ENCODE data around the gene FAM167B.
"Not testable (repeated sequence)": the region's sequence is repeated elsewhere in the genome, so short reads cannot be mapped to it uniquely, and the experiment has no call there.

Gene FAM167B

DNA sequence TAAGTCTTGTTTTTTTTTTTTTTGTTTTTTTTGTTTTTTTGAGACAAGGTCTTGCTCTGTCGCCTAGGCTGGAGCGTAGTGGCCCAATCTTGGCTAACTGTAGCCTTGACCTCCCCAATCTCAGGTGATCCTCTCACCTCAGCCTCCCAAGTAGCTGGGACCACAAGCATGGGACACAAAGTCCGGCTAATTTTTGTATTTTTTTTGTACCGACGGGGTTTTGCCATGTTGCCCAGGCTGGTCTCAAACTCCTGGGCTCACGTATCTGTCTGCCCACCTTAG lies 10.1 kb downstream of the FAM167B start:
- no peak for DNase-seq (ENCODE audit: low read depth, low spot score)

DNA sequence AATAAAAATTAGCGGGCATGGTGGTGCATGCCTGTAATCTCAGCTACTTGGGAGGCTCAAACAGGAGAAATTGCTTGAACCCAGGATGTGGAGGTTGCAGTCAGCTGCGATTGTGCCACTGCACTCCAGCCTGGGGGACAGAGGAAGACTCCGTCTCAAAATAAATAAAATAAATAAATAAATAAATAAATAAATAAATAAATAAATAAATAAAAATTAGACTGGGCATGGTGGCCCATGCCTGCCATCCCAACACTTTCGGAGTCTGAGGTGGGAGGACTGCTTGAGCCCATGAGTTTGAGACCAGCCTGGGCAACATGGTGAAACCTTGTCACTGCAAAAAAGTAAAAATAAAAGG lies 16.2 kb downstream of the FAM167B start:
- DNase-seq (ENCODE audit: low read depth, low spot score), result not testable (repeated sequence)

DNA sequence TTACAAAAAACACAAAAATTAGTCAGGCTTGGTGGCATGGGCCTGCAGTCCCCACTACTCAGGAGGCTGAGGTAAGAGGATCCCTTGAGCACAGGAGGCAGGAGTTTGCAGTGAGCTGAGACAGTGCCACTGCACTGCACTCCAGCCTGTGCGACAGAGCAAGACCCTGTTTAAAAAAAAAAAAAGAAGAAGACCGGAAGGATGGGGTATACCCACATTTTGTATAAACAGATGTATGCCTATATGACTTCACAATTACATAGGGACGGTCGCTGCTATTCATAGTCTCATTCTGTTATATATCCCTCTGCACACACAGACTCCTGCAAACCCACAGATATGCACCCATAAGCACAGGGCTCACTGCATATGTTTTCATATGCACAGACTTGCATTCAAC lies 16.7 kb downstream of the FAM167B start:
- no peak for DNase-seq (ENCODE audit: low read depth, low spot score)

DNA sequence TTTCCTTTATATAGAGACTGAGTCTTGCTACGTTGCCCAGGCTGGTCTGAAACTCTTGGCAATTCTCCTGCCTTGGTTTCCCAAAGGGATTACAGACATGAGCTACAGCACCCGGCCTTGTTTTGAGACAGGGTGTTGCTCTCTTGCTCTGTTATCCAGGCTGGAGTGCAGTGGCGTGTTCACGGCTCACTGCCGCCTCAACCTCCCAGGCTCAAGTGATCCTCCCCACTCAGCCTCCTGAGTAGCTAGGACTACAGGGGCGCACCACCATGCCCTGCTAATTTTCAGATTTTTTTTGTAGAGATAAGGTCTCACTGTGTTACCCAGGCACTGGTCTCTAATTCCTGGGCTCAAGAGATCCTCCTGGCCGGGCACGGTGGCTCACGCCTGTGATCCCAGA lies 18.8 kb downstream of the FAM167B start:
- no peak for DNase-seq (ENCODE audit: low read depth, low spot score)

DNA sequence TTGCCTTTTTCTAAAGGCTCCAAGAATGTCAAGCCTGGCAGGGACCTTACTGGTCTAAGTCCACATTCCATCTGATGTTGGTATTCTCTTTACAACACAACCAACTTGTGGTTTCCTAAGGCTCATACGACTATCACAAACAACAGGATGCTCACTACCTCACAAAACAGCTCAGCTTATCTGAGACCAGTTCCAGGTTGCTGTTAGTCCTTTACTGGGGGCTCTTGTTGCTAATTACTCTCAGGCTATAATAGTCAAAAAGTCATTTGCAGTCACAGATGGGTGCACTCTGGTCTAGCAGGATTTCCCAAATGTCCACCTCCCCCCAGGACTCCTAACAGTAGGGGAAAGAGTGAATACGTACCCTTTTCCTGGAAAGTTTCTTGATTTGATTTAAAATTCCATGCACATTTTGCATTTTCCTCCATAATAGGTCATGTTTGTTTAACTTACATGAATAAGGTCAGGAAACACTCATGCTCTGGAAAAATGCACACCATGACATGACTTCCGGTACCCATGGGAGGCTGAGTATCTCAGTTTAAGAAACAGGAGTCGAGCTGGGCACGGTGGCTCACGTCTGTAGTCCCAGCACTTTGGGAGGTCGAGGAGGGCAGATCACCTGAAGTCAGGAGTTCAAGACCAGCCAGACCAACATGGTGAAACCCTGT lies 20.0 kb downstream of the FAM167B start:
- DNase-seq (ENCODE audit: low read depth, low spot score), result no peak

DNA sequence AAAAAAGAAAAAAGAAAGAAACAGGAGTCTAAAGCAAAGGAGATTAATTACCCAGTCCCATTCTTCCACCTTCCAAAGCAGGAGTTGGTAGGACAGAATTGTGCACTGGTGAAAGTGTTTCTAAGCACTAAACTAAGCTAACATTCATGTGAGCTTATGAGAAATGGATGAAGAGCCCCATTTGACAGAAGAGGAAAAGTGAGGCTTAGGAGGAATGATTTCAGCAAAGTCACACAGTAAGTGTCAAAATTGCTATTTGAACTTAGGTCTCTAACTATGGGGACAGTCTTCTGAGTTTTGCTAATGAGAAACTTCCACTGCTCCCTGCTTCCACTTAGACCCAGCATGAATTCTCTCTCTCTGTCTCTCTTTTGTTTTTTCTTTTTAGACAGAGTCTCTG lies 22.7 kb downstream of the FAM167B start:
- DNase-seq (ENCODE audit: low read depth, low spot score), result no peak

DNA sequence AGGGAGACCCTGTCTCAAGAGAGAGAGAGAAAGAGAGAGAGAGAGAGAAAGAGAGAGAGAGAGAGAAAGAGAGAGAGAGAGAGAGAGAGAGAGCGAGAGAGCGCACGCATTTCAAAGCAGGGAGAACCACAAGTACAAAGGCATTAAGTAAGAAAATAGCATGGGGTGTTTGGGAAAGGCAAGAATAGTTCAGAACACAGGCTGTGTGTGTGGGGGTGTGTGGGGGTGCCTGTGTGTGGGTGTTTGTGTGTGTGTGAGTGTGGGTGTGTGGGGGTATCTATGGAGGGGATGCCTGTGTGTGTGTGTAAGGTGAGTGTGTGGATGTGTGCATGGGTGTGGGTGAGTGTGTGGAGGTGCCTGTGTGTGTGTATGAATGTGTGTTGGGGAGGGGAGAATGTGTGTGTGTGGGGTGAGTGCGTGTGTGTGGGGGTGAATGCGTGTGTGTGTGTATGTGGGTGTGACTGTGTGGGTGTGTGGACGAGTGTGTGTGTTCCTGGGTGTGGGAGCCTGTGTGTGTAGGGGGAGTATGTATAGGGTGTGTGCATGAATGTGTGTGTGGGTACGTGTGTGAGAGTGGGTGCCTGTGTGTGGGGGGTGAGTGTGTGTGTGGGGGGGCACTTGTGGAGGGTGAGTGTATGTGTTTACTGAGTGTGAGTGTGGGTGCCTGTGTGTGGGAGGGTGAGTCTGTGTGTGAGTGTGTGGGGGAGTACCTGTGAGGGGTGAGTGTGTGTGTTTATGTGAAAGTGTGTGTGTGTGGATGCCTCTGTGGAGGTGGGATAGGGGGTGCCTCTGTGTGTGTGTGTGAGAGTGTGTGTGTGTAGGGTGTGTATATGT lies 25.8 kb downstream of the FAM167B start:
- DNase-seq (ENCODE audit: low read depth, low spot score), result no peak

DNA sequence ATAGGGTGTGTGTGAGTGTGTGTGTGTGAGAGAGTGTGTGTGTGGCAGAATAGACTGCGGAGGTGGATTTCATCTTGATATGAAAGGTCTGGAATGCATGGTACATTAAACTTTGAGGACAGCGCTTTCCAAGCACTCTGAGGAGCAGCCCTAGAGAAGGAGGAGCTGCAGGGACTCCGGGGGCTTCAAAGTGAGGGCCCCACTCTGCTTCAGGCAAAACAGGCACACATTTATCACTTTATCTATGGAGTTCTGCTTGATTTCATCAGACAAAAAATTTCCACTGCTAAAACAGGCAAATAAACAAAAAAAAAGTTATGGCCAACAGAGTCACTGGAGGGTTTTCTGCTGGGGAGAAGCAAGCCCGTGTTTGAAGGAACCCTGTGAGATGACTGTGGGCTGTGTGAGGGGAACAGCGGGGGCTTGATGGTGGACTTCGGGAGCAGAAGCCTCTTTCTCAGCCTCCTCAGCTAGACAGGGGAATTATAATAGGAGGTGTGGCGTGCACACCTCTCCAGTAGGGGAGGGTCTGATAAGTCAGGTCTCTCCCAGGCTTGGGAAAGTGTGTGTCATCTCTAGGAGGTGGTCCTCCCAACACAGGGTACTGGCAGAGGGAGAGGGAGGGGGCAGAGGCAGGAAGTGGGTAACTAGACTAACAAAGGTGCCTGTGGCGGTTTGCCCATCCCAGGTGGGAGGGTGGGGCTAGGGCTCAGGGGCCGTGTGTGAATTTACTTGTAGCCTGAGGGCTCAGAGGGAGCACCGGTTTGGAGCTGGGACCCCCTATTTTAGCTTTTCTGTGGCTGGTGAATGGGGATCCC lies 26.6 kb downstream of the FAM167B start:
- DNase-seq (ENCODE audit: low read depth, low spot score), result peak; percentile 75

DNA sequence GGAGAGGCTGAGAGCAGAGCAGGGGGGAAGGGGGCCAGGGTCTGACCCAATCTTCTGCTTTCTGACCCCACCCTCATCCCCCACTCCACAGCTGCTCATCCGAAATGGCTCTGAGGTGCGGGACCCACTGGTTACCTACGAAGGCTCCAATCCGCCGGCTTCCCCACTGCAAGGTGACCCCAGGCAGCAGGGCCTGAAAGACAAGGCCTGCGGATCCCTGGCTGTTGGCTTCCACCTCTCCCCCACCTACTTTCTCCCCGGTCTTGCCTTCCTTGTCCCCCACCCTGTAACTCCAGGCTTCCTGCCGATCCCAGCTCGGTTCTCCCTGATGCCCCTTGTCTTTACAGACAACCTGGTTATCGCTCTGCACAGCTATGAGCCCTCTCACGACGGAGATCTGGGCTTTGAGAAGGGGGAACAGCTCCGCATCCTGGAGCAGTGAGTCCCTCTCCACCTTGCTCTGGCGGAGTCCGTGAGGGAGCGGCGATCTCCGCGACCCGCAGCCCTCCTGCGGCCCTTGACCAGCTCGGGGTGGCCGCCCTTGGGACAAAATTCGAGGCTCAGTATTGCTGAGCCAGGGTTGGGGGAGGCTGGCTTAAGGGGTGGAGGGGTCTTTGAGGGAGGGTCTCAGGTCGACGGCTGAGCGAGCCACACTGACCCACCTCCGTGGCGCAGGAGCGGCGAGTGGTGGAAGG lies 27.8 kb downstream of the FAM167B start:
- DNase-seq (ENCODE audit: low read depth, low spot score), result no peak

DNA sequence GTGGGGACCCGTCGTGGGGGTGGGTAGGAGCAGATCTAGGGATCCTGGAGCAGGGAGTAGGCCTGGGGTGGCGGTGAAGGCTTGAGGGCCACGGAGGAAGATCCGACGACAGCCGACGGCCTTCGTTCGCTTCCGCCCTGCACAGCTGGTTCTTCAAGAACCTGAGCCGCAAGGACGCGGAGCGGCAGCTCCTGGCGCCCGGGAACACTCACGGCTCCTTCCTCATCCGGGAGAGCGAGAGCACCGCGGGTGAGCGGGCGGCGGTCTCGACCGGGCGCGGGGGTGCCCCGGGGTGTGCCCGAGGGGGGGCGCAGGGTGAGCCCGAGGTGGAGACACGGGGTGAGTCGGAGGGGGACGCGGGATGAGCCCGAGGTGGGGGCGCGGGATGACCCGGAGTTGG lies 28.4 kb downstream of the FAM167B start:
- DNase-seq (ENCODE audit: low read depth, low spot score), result no peak

DNA sequence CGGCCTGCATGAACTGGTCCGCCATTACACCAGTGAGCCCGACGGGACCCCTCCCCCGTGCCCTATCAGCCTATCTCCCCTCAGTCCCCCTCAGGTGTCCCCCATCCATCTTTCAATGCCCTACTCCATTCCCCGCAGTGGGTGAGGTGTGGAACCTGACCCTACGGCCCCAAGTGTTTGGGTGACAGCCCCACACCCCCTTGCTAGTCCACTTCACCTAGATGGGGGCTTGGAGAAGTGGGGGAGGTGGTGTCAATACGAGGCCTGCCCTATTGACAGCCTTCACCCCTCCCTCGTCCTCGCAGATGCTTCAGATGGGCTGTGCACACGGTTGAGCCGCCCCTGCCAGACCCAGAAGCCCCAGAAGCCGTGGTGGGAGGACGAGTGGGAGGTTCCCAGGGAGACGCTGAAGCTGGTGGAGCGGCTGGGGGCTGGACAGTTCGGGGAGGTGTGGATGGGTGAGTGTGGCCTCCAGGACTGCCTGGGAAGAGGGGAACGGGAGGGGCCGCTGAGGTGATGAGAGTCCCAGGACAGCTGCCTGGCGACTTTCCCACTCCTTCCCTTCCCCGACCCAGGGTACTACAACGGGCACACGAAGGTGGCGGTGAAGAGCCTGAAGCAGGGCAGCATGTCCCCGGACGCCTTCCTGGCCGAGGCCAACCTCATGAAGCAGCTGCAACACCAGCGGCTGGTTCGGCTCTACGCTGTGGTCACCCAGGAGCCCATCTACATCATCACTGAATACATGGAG lies 29.2 kb downstream of the FAM167B start:
- no peak for DNase-seq (ENCODE audit: low read depth, low spot score)

DNA sequence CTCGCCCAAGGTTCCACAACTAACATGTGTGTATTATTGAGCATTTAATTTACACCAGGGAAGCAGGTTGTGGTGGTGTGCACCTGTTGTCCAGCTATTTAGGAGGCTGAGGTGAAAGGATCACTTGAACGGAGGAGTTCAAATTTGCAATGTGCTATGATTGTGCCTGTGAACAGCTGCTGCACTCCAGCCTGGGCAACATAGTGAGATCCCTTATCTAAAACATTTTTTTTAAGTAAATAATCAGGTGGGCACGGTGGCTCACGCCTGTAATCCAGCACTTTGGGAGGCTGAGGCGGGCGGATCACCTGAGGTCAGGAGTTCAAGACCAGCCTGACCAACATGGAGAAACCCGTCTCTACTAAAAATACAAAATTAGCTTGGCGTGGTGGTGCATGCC lies 37.8 kb downstream of the FAM167B start:
- not testable (repeated sequence) for DNase-seq (ENCODE audit: low read depth, low spot score)

DNA sequence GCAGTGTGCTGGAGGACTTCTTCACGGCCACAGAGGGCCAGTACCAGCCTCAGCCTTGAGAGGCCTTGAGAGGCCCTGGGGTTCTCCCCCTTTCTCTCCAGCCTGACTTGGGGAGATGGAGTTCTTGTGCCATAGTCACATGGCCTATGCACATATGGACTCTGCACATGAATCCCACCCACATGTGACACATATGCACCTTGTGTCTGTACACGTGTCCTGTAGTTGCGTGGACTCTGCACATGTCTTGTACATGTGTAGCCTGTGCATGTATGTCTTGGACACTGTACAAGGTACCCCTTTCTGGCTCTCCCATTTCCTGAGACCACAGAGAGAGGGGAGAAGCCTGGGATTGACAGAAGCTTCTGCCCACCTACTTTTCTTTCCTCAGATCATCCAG lies 38.6 kb downstream of the FAM167B start:
- DNase-seq (ENCODE audit: low read depth, low spot score), result no peak

DNA sequence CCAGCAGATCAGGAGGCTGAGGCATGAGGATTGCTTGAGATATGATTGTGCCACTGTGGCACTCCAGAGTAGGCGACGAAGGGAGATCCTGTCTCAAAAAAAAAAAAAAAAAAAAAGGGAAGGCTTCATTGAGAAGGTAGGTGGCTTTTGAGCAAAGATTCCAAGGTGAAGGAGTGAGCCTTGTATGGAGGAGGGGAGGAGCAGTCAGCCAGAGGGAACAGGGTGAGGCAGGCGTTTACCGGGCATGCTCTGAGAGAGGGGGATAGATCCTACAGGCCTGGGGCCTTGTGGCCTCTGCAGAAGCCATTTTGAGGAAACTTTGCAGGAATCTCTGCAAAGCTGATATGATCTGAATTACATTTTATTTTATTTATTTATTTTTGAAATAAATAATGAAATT lies 39.7 kb downstream of the FAM167B start:
- DNase-seq (ENCODE audit: low read depth, low spot score), result no peak

DNA sequence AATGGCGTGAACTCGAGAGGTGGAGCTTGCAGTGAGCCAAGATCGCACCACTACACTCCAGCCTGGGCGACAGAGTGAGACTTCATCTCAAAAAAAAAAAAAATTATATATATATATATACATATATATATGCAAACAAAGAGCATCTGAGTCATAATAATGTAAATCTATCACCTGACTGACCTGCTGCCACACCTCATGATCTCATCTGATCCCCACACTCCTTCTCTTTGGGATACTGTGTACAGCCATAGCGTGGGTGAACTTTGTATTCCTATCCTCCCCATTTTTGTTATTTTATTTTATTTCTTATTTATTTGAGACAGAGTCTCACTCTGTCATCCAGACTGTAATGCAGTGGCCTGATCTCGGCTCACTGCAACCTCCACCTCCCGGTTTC lies 42.2 kb downstream of the FAM167B start:
- no peak for DNase-seq (ENCODE audit: low read depth, low spot score)

DNA sequence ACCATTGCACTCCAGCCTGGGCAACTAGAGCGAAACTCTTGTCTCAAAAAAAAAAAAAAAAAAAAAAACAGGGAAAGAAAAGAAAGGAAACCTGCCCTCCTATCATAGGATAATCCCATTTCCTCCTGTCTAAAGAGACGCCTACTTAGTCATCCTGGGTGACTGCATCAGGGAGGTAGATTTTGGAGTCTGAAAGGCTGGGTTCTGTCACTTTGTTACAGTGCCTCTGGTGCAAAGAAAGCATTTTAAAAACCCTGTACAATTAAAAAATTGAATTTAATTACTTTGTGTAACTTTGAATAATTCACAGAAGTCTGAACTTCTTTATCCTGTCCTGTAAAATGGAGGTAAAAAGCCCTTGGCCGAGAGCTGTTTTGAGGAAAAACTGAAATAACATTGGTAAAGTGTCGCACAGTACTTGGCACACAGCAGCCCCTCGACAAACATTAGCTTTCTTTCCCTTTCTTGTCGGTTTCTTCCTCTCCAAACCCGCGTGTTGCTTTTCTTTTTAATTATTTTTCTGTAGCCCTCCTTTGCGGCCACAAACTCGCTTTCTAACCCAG lies 44.2 kb downstream of the FAM167B start:
- no peak for DNase-seq (ENCODE audit: low read depth, low spot score)

DNA sequence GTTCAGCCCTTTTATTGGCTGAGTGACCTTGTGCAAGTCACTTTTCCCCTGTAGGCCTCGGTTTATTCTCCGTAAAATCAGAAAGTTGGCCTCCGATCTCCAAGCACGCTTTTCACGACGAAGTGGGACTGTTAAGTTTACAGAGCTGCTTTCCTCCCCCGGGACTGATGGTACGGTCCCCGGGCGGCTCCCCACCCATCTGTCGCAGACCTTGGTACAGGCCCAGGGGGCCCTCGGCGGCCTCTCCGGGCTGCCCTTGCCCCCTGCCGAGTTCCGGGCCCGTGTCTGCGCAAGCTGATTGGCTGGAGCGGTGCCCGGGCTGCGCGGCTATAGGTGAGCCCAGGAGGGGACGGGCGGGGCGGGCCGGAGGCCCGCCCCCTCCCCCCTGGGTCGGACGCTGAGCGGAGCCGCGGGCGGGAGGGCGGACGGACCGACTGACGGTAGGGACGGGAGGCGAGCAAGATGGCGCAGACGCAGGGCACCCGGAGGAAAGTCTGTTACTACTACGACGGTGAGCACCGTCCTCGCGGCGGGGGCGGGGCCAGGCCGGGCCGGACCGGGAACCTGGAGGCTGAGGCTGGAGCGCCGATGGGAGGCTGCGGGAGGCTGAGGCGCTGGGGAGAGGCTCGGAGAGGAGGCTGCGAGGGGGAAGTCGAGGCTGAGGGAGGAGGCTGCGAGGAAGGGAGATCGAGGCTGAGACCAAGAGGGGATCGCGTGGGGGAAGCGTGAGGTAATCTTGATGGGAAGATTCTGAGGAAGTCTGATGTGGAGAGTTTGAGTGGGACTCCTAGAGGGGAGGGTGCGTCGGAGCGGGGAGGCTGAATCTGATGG lies 44.9 kb downstream of the FAM167B start, which contains the start of gene HDAC1:
TSS of gene HDAC1 (plus strand) at position 376 of the 831 bp plus-strand sequence. CDS start at position 463, 87 bp downstream.
- DNase-seq (ENCODE audit: low read depth, low spot score), result peak; percentile 91

DNA sequence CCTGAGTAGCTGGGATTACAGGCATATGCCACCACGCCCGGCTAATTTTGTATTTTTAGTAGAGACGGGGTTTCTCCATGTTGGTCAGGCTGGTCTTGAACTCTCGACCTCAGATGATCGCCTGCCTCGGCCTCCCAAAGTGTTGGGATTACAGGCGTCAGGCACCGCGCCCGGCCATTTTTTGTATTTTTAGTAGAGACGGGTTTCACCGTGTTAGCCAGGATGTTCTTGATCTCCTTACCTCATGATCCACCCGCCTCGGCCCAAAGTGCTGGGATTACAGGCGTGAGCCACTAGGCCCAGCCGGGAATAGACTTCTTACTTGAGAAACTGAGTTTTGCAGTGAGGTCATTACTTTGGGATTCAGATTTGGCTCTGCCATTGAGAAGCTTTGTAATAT lies 51.2 kb downstream of the FAM167B start:
- DNase-seq (ENCODE audit: low read depth, low spot score), result not testable (repeated sequence)

Measured in activated naive CD8-positive, alpha-beta T cell treated with anti-CD3 and anti-CD28 coated beads, Interleukin-2, amount 50 U/mL, for 16 hours (primary cell).